ENCODE results near the gene OTULIN. TPM values are rescaled to one million over a fixed set of nuclear protein-coding genes. Genes with fewer than 3 reads are reported as not detected.

The OTULIN gene
- total and polyA plus RNA-seq, 4 donors: 8.6 to 60.4 (median 30.6) TPM

DNA sequence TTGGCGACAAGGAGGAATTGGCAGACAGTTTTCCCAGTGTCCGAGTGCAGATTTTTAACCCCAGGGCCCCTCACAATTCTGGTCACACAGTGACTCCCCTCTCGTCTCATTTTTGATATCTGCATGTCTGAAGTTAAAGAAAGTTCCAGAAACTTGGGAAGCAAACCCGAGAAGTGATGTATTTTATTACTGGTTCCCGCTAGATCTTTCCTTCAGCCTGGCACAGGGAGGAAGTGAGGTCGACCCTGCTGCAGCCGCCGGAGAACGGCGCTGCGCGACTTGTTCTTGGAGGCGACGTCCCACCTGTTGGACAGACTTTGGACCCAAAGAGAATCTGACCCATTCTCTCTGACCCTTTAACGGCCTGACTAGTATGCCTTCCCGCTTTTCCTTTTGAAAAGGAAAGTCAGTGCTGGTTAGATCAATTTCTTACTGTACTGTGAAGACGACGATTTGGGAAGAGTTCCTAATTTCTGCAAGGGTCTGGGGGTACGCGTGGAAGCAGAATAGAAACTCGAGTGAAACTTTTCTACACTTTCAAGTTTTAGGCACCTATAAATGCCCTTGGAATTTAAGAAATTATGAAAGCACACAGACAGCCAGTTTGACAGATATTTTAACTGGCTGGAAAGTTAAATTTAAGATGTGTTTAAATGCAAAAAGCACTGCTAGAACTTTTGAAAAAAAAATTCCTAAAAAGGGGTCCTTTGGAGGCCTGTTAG is 744 bp downstream of the OTULIN start:
- Histone ChIP-seq H3K36me3 (ENCODE audit: control insufficient read depth in 1 of 2, insufficient read depth in 2 of 2, low read length in 1 of 2) (no peaks in the 10 kb centered on the region), H3K9me3 (ENCODE audit: control insufficient read depth, low read length) (no peaks in the 10 kb centered on the region), H3K27me3 (ENCODE audit: control insufficient read depth in 1 of 2, insufficient read depth in 2 of 2, low read length in 1 of 2) (no peaks in the 10 kb centered on the region), H3K27ac (ENCODE audit: low read depth in 1 of 2, low read length in 2 of 2) (peak overlapping the region; percentile 77 to 78), H3K4me1 (ENCODE audit: control insufficient read depth in 1 of 2, insufficient read depth in 2 of 2, low read length in 2 of 2) (peaks cover 1 to 4% of the 10 kb centered on the region in 2 donors), H3K4me3 (ENCODE audit: low read length in 2 of 2) (peak overlapping the region; percentile 88 to 98)
- ATAC-seq (ENCODE audit: low FRiP score): no peak
- 0% methylated on average over 21 of the region's 21 CpGs for WGBS, 2 donors
- intact Hi-C loops (cut with DNase I): no loop called here
- peak in 1 of 2 donors; percentile 57 for DNase-seq

DNA sequence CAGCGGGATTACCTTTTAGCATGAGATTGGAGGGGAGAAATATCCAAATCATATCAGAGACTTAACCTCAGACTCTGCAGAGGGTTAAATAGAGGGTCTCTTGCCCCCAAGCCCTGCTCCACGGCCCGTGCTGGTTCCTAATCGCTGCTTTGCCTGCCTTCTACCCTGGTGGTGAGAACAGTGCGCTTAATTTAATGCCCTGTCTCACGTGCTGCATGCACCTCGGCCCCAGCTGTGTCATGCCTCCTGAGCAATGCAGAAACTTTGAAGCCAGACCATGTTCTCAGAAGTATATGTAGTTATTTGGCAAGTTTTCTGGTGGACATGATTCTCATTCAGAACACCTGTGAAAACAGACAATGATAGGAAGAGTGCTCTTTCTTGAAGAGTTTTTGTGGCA is 1.4 kb downstream of the OTULIN start:
- Histone ChIP-seq H3K4me3 (ENCODE audit: low read length in 2 of 2) (peak overlapping the region; percentile 88 to 98), H3K9me3 (ENCODE audit: control insufficient read depth, low read length) (no peaks in the 10 kb centered on the region), H3K27me3 (ENCODE audit: control insufficient read depth in 1 of 2, insufficient read depth in 2 of 2, low read length in 1 of 2) (no peaks in the 10 kb centered on the region), H3K27ac (ENCODE audit: low read depth in 1 of 2, low read length in 2 of 2) (no peak overlapping the region), H3K4me1 (ENCODE audit: control insufficient read depth in 1 of 2, insufficient read depth in 2 of 2, low read length in 2 of 2) (peaks cover 1 to 4% of the 10 kb centered on the region in 2 donors), H3K36me3 (ENCODE audit: control insufficient read depth in 1 of 2, insufficient read depth in 2 of 2, low read length in 1 of 2) (no peaks in the 10 kb centered on the region)
- intact Hi-C loops (cut with DNase I): no loop called here
- WGBS, 2 donors: 7 to 13% methylated on average over 7 of the region's 7 CpGs
- DNase-seq (no peak), ATAC-seq (ENCODE audit: low FRiP score) (no peak)

DNA sequence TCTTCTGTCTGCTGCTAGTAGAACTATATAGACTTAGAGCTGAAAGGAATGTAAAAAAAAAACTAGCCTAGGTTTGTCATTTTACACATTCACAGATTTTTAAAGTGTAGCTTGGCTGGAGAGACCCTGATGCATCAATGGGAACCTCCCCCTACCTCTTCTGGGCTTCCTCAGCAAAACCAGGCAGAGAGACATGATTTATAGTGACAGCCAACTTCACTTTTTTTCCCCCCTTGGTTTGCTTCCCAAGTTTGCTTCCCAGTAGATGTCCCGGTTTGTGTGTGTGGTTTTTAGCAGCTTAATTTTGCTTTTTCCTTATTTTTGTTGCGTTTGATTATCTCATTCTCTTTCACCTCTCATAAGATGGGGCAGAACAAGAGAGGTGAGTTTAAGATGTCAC is 1.8 kb downstream of the OTULIN start:
- no peaks in the 10 kb centered on the region for H3K27me3 ChIP-seq (ENCODE audit: control insufficient read depth in 1 of 2, insufficient read depth in 2 of 2, low read length in 1 of 2)
- no peak for ATAC-seq (ENCODE audit: low FRiP score)
- no peak for DNase-seq
- peak overlapping the region in 1 of 2 donors; percentile 5 for H3K4me3 ChIP-seq (ENCODE audit: low read length in 2 of 2)
- 32 to 34% methylated on average over 2 of the region's 2 CpGs for WGBS, 2 donors
- intact Hi-C loops (cut with DNase I): no loop called here
- peaks cover 1 to 4% of the 10 kb centered on the region in 2 donors for H3K4me1 ChIP-seq (ENCODE audit: control insufficient read depth in 1 of 2, insufficient read depth in 2 of 2, low read length in 2 of 2)
- no peaks in the 10 kb centered on the region for H3K36me3 ChIP-seq (ENCODE audit: control insufficient read depth in 1 of 2, insufficient read depth in 2 of 2, low read length in 1 of 2)
- H3K27ac ChIP-seq (ENCODE audit: low read depth in 1 of 2, low read length in 2 of 2): no peak overlapping the region
- no peaks in the 10 kb centered on the region for H3K9me3 ChIP-seq (ENCODE audit: control insufficient read depth, low read length)

GRCh38 chr5:14667290-14667689 is 2.8 kb downstream of the OTULIN start:
- WGBS, 2 donors: 80 to 83% methylated on average over 8 of the region's 8 CpGs
- H3K4me1 ChIP-seq (ENCODE audit: control insufficient read depth in 1 of 2, insufficient read depth in 2 of 2, low read length in 2 of 2): peaks cover 1 to 4% of the 10 kb centered on the region in 2 donors
- H3K9me3 ChIP-seq (ENCODE audit: control insufficient read depth, low read length): no peaks in the 10 kb centered on the region
- H3K36me3 ChIP-seq (ENCODE audit: control insufficient read depth in 1 of 2, insufficient read depth in 2 of 2, low read length in 1 of 2): no peaks in the 10 kb centered on the region
- intact Hi-C loops (cut with DNase I): no loop called here
- H3K27me3 ChIP-seq (ENCODE audit: control insufficient read depth in 1 of 2, insufficient read depth in 2 of 2, low read length in 1 of 2): no peaks in the 10 kb centered on the region
- no peak overlapping the region for H3K4me3 ChIP-seq (ENCODE audit: low read length in 2 of 2)
- DNase-seq: no peak
- no peak overlapping the region for H3K27ac ChIP-seq (ENCODE audit: low read depth in 1 of 2, low read length in 2 of 2)
- ATAC-seq (ENCODE audit: low FRiP score): no peak

GRCh38 chr5:14667770-14668169 is 3.3 kb downstream of the OTULIN start:
- Histone ChIP-seq H3K4me3 (ENCODE audit: low read length in 2 of 2) (no peak overlapping the region), H3K9me3 (ENCODE audit: control insufficient read depth, low read length) (no peaks in the 10 kb centered on the region), H3K27ac (ENCODE audit: low read depth in 1 of 2, low read length in 2 of 2) (no peak overlapping the region), H3K36me3 (ENCODE audit: control insufficient read depth in 1 of 2, insufficient read depth in 2 of 2, low read length in 1 of 2) (no peaks in the 10 kb centered on the region), H3K4me1 (ENCODE audit: control insufficient read depth in 1 of 2, insufficient read depth in 2 of 2, low read length in 2 of 2) (peaks cover 4 to 5% of the 10 kb centered on the region in 2 donors), H3K27me3 (ENCODE audit: control insufficient read depth in 1 of 2, insufficient read depth in 2 of 2, low read length in 1 of 2) (no peaks in the 10 kb centered on the region)
- intact Hi-C loops (cut with DNase I): no loop called here
- 84 to 91% methylated on average over 1 of the region's 1 CpG for WGBS, 2 donors
- ATAC-seq (ENCODE audit: low FRiP score) (no peak), DNase-seq (no peak)

GRCh38 chr5:14668181-14668591 is 3.7 kb downstream of the OTULIN start:
- ATAC-seq (ENCODE audit: low FRiP score) (no peak), DNase-seq (no peak)
- Histone ChIP-seq H3K27ac (ENCODE audit: low read depth in 1 of 2, low read length in 2 of 2) (no peak overlapping the region), H3K4me1 (ENCODE audit: control insufficient read depth in 1 of 2, insufficient read depth in 2 of 2, low read length in 2 of 2) (peaks cover 2 to 6% of the 10 kb centered on the region in 2 donors), H3K36me3 (ENCODE audit: control insufficient read depth in 1 of 2, insufficient read depth in 2 of 2, low read length in 1 of 2) (no peaks in the 10 kb centered on the region), H3K27me3 (ENCODE audit: control insufficient read depth in 1 of 2, insufficient read depth in 2 of 2, low read length in 1 of 2) (no peaks in the 10 kb centered on the region), H3K4me3 (ENCODE audit: low read length in 2 of 2) (no peak overlapping the region), H3K9me3 (ENCODE audit: control insufficient read depth, low read length) (no peaks in the 10 kb centered on the region)
- intact Hi-C loops (cut with DNase I): no loop called here
- WGBS, 2 donors: 58 to 66% methylated on average over 5 of the region's 5 CpGs

DNA sequence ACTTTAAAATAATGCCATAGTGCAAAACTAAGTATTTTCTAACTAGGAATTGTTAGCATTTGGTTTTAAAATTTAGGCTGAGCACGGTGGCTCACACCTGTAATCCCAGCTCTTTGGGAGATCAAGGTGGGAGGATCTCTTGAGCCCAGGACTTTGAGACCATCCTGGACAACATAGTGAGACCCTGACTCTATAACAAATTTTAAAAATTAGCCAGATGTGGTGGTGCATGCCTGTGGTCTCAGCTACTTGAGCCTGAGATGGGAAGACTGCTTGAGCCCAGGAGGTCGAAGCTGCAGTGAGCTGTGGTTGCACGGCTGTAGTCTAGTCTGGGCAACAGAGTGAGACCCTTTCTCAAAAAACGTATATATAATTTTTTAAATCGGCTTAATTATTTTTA is 4.9 kb downstream of the OTULIN start:
- DNase-seq: no peak
- intact Hi-C loops (cut with DNase I): no loop called here
- H3K36me3 ChIP-seq (ENCODE audit: control insufficient read depth in 1 of 2, insufficient read depth in 2 of 2, low read length in 1 of 2): no peaks in the 10 kb centered on the region
- H3K27ac ChIP-seq (ENCODE audit: low read depth in 1 of 2, low read length in 2 of 2): no peak overlapping the region
- no peak for ATAC-seq (ENCODE audit: low FRiP score)
- H3K27me3 ChIP-seq (ENCODE audit: control insufficient read depth in 1 of 2, insufficient read depth in 2 of 2, low read length in 1 of 2): no peaks in the 10 kb centered on the region
- no peaks in the 10 kb centered on the region for H3K9me3 ChIP-seq (ENCODE audit: control insufficient read depth, low read length)
- 89 to 90% methylated on average over 5 of the region's 5 CpGs for WGBS, 2 donors
- no peak overlapping the region for H3K4me3 ChIP-seq (ENCODE audit: low read length in 2 of 2)
- H3K4me1 ChIP-seq (ENCODE audit: control insufficient read depth in 1 of 2, insufficient read depth in 2 of 2, low read length in 2 of 2): peaks cover 0 to 6% of the 10 kb centered on the region in 2 donors

GRCh38 chr5:14669975-14670374 is 5.5 kb downstream of the OTULIN start:
- Histone ChIP-seq H3K4me1 (ENCODE audit: control insufficient read depth in 1 of 2, insufficient read depth in 2 of 2, low read length in 2 of 2) (peaks cover 0 to 6% of the 10 kb centered on the region in 2 donors), H3K9me3 (ENCODE audit: control insufficient read depth, low read length) (no peaks in the 10 kb centered on the region), H3K27ac (ENCODE audit: low read depth in 1 of 2, low read length in 2 of 2) (no peak overlapping the region), H3K27me3 (ENCODE audit: control insufficient read depth in 1 of 2, insufficient read depth in 2 of 2, low read length in 1 of 2) (no peaks in the 10 kb centered on the region), H3K36me3 (ENCODE audit: control insufficient read depth in 1 of 2, insufficient read depth in 2 of 2, low read length in 1 of 2) (no peaks in the 10 kb centered on the region), H3K4me3 (ENCODE audit: low read length in 2 of 2) (no peak overlapping the region)
- ATAC-seq (ENCODE audit: low FRiP score) (no peak), DNase-seq (no peak)
- WGBS, 2 donors: 60 to 63% methylated on average over 1 of the region's 1 CpG
- intact Hi-C loops (cut with DNase I): no loop called here

DNA sequence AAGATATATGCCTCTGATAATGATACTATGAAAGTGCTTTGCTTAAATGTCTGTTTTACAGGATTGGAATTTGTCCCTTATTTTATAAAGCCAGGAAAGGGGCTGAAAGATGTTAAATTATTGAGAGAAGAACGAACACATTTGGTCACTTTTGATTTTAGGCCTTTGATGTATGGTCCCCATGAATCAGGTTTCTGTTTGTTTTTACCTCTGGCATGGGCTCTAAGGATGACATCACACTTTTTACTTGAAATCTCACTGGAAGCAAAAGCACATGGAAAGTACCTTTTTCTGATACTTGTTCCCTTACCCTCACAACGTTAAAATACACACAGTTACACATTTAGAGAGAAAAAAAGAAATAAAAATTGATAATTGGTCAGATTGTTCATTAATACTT is 6.9 kb downstream of the OTULIN start:
- DNase-seq (no peak), ATAC-seq (ENCODE audit: low FRiP score) (no peak)
- Histone ChIP-seq H3K27me3 (ENCODE audit: control insufficient read depth in 1 of 2, insufficient read depth in 2 of 2, low read length in 1 of 2) (no peaks in the 10 kb centered on the region), H3K4me1 (ENCODE audit: control insufficient read depth in 1 of 2, insufficient read depth in 2 of 2, low read length in 2 of 2) (peaks cover 0 to 12% of the 10 kb centered on the region in 2 donors), H3K4me3 (ENCODE audit: low read length in 2 of 2) (no peak overlapping the region), H3K9me3 (ENCODE audit: control insufficient read depth, low read length) (no peaks in the 10 kb centered on the region), H3K27ac (ENCODE audit: low read depth in 1 of 2, low read length in 2 of 2) (no peak overlapping the region), H3K36me3 (ENCODE audit: control insufficient read depth in 1 of 2, insufficient read depth in 2 of 2, low read length in 1 of 2) (no peaks in the 10 kb centered on the region)
- 20% methylated on average over 2 of the region's 2 CpGs for WGBS, 2 donors
- intact Hi-C loops (cut with DNase I): no loop called here

All from aorta (tissue), 5 donors.